HG02588 (cell line): Measurements from ENCODE around the gene MDM1.

Experiments used
- ATAC-seq: cut with Tn5 transposase; IDR thresholded peaks from one replicate; pipeline ENCODE4 v1.9.1; 2021; ENCODE audit warnings: mild to moderate bottlenecking, moderate library complexity; ENCODE audit not compliant: unreplicated experiment

Gene MDM1, protein sequence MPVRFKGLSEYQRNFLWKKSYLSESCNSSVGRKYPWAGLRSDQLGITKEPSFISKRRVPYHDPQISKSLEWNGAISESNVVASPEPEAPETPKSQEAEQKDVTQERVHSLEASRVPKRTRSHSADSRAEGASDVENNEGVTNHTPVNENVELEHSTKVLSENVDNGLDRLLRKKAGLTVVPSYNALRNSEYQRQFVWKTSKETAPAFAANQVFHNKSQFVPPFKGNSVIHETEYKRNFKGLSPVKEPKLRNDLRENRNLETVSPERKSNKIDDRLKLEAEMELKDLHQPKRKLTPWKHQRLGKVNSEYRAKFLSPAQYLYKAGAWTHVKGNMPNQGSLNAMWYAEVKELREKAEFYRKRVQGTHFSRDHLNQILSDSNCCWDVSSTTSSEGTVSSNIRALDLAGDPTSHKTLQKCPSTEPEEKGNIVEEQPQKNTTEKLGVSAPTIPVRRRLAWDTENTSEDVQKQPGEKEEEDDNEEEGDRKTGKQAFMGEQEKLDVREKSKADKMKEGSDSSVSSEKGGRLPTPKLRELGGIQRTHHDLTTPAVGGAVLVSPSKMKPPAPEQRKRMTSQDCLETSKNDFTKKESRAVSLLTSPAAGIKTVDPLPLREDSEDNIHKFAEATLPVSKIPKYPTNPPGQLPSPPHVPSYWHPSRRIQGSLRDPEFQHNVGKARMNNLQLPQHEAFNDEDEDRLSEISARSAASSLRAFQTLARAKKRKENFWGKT

GRCh38 chr12:68331869-68332727 lies at the start of gene MDM1:
Gene MDM1, minus strand, starts transcription at chr12:68332362. Its CDS starts 117 bp downstream, at chr12:68332245.
- ATAC-seq = peak; percentile 99

DNA sequence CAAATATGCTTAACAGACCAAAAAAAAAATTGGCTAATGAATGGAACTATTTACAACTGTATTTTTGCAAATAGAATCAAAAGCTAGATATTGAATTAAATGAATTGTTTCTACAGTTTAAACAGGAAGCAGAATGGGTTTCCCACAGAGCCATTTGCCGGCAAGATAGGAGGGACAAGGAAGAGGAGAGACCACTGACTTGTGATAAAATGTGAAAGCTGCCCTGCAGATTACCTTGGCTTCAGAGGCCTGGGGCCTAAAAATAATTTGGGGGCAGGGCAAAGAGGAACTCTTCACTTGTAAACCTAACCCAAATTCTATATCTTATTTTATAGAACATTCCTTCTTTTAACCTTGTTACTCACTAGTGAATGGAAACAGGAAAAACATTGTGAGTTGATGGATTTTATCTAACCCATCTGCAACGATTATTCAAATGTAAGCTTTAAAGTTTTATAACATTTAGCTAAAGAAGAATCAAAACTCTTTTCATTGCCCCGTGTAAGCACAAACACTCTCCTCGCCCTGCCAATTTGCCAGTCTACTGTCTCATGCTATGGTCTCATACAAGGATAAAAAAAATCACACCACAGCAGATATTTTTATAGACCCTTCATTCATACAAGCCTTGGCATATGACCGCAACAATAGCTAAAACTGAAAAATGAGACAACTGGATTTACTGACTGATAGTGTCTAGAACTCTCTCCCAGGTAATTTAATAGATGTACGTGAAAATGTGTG lies 49.5 kb upstream of the MDM1 start:
- no peak for ATAC-seq

- ATAC-seq = no peak
Observed at GRCh38 chr12:68378872-68379606, 46.9 kb upstream of the MDM1 start.

DNA sequence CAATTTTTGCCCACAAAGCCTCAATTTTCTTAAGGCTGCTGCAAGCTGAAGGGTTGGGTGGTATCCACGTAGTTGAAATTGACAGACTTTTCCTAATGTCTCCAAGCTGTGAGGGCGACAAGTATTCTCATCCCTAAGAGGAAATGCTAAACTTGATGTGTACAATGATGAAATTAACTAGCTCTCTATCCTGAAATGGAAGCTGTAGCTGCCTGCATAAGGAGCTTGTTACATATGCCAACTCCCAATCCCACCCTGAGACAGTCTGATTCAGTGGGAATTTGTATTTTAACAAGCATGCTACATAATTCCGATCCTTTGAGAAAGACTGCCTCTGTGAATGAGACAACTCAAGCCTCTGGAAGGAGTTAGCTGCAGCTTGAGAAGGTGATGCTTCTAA lies 45.7 kb upstream of the MDM1 start:
- ATAC-seq = no peak

DNA sequence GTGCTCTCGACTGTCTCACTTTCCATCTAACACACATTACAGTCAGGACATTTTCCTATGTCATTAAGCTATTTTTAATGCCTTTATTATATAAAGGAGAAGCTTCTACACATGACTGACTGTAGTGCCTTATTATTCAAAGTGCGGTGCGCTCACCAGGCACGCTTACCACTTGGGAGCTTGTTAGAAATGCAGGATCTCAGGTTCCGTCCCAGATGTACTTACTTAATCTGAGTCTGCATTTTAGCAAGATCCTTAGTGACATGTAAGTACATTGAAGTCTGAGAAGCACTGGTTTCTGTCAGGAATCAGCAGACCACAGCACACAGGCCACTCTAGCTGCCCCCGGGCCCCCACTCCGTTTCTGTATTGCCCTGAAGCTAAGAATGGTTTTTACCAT lies 44.7 kb upstream of the MDM1 start:
- ATAC-seq = no peak

GRCh38 chr12:68375756-68376695 lies 43.9 kb upstream of the MDM1 start:
- ATAC-seq = no peak

- peak; percentile 94 for ATAC-seq
Observed at GRCh38 chr12:68374307-68374982, 42.3 kb upstream of the MDM1 start.

DNA sequence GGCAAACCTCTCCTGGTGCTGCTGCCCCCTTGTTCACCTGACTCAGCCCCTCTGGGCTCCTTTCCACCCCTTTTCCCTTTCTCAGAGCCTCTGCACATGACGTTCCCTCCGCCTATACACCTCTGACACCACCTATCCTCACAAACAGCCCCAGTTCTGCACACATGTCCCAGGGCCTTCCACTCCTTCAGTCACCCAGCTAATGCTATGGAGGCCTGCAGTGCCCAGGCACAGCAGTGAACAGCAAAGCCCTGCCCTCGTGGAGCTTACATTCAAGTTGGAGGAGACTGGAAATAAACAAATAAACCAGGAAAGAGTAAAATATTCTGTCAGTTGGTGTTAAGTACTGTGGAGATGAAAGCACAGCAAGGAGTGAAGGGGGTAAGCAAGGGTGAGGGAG lies 38.5 kb upstream of the MDM1 start:
- no peak for ATAC-seq

DNA sequence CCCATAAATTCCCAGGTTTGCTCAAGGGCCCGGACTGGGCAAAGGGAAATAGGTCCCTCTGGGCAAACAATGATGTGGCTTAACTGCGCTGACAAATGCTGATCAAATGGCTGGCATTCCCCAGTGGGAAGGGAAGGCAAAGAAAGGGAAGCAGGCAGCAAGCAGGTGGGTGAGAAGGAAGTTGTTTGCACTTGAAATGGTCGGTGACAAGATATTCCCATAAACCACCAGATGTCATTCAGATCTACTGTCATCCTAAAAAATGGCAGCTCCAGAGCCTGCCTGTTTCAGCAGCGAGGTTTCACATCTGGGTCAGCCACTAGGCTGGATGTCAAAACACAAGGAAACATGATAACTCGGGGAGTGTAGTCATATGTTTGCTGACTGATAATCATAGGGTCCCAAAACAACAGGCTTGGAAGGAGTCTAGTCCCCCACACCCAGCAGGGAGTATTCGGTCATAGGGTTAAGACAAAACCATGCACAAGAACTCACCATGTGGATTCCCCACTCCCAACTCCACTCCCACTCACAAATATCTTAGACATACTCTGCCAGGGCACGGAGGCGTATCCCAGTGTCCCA lies 37.9 kb upstream of the MDM1 start:
- ATAC-seq = no peak

DNA sequence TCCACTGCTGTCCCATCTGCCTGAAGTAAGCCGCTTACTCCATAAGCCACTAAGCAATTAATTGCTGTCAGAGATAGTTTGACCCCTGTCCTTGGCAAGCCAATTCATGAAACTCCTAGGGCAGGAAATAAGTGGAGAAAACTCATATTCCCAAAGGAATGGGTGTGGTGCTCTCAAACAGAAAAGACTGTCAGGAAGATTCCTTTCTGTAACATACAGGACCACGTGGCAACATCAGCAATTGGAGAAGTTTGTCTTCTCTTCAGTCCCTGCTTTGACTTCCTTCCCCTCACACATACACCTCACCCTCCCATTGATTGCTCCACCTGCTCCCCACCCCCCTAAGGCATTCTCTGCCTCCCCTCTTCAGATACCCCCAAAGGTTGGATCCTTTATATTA lies 36.2 kb upstream of the MDM1 start:
- ATAC-seq = no peak

- no peak for ATAC-seq
Observed at GRCh38 chr12:68367903-68368302, 35.7 kb upstream of the MDM1 start.

GRCh38 chr12:68367116-68367515 lies 35.0 kb upstream of the MDM1 start:
- no peak for ATAC-seq

GRCh38 chr12:68364893-68365725 lies 32.9 kb upstream of the MDM1 start:
- ATAC-seq = peak; percentile 87

GRCh38 chr12:68364328-68364727 lies 32.2 kb upstream of the MDM1 start:
- ATAC-seq = no peak

DNA sequence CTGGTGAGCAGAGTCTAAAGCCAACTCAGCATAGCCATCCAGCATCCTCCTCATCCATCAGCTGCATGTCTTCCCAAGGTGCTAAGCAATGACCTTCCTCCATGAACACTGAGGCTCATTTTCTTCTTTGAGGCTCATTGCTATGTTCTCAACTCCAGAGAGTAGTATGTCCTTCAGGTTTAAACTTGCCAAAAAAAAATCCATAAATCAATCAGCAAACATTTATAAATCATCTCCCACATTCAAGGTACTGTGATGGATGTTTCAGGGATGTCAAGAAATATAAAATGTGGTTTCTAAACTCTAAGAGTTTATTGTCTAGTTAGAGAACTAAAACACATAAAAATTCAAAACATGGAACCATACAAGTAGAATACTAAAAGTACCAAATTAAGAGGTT lies 29.8 kb upstream of the MDM1 start:
- no peak for ATAC-seq

DNA sequence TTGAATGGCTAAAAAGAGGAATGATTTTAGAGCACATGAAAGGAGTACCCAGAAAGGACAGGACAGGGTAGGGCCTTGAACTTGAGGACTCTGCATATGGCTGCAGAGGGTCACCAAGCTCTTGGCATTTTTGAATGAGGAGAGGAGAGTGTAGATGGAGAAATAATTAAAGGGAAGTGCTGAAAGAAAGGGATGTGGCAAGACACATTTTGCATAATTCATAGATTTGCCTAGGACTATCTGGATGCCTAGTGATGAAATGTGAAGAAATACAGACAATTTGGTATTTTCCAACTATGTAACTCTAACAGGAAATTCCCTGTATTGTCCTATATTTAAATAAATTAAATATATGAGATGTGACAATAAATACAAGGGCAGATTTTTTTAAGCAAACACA lies 27.5 kb upstream of the MDM1 start:
- ATAC-seq = peak; percentile 5
